C4-2B (cell line): Measurements from ENCODE around the gene ACADSB.
A peak's percentile ranks its signal among the peaks of the same experiment; 100 is the strongest.

Experiments used
- H3K27ac ChIP-seq: fragments of 450-650 bp; 2 replicates; pipeline ENCODE4 v1.5.1; 2017
- ZFX ChIP-seq: fragments of 450-650 bp; IDR thresholded peaks from 2 replicates; pipeline ENCODE4 v1.6.1; 2017
- TF ChIP-seq, protein P1 (sequence below): fragments of 450-650 bp; conservative IDR thresholded peaks from 2 replicates; pipeline ENCODE4 v1.5.1; 2017; ENCODE audit warnings: mild to moderate bottlenecking

Gene ACADSB

DNA sequence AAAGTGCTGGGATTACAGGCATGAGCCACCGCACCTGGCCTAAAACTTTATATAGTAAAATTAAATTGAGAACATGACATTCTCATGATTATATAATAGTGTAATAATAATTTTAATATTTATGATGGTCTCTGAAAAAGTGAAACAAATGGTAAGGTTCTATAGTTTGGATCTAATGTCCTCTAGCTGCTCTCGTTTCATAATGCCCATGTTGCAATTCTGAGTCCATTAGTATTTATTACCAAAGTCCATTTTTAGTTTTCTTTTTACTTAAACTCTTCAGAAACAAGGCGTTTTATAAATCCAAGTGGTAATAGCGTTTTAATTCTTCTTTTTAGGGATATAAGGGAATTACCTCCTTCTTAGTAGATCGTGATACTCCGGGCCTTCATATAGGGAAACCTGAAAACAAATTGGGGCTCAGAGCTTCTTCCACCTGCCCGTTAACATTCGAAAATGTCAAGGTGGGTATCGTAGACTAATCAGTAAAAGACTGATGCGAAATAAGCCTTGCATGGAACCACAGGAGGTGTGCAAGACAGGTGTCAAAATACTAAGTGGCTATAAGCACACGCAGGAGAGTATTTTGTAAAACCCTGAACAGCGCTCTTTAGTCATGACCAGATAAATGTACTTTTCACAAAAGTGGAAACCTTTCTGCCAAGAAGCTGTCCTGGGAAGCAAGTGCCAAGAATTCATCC is 34.1 kb downstream of the ACADSB start:
- TF ChIP-seq, protein P1, sequence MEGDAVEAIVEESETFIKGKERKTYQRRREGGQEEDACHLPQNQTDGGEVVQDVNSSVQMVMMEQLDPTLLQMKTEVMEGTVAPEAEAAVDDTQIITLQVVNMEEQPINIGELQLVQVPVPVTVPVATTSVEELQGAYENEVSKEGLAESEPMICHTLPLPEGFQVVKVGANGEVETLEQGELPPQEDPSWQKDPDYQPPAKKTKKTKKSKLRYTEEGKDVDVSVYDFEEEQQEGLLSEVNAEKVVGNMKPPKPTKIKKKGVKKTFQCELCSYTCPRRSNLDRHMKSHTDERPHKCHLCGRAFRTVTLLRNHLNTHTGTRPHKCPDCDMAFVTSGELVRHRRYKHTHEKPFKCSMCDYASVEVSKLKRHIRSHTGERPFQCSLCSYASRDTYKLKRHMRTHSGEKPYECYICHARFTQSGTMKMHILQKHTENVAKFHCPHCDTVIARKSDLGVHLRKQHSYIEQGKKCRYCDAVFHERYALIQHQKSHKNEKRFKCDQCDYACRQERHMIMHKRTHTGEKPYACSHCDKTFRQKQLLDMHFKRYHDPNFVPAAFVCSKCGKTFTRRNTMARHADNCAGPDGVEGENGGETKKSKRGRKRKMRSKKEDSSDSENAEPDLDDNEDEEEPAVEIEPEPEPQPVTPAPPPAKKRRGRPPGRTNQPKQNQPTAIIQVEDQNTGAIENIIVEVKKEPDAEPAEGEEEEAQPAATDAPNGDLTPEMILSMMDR = no peak
- TF ChIP-seq ZFX = no peak
- no peak overlapping the region for H3K27ac ChIP-seq

- TF ChIP-seq, protein P1 = peak; percentile 89
- no peak for TF ChIP-seq ZFX
- no peak overlapping the region for H3K27ac ChIP-seq
Measured at GRCh38 chr10:123043409-123043925, 34.7 kb downstream of the ACADSB start.

DNA sequence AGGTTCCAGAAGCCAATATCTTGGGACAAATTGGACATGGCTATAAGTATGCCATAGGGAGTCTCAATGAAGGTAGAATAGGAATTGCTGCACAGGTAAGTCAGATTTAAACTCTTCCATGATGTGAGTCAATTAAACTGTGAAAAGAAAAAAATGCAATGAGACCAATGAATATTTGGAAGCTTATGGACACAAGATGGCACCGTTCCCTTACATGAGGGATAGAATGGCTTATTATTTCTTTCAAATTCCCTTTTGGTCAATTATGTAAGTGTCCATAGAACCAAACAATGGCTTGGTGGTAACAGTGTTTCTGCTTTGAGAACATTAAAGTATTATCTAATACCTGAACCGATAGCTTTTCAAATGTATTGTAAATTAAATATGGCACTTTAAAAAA is 35.6 kb downstream of the ACADSB start:
- H3K27ac ChIP-seq = no peak overlapping the region
- no peak for TF ChIP-seq ZFX
- TF ChIP-seq, protein P1 = no peak; the same call in 1 of the 2 replicates

GRCh38 chr10:123045961-123046731 is 37.3 kb downstream of the ACADSB start:
- TF ChIP-seq, protein P1 = no peak
- TF ChIP-seq ZFX = no peak
- no peak overlapping the region for H3K27ac ChIP-seq

DNA sequence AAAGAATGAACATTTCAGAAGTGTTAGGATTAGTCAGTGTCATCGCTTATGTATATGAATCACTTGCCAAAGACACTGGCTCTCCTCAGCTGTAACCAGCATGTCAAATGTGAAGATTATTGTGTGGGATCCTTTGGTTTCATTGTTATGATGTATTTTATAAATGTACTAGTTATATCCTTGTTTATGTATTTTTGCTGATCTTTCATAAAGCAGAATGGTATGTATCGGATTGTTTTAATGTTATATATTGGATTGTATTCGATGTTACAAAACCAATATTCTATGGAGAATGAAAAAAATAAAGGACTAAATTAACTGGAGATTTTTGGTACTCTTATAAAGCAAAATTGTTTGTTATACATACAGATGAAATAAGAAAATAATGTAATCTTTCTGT is 49.2 kb downstream of the ACADSB start:
- no peak overlapping the region for H3K27ac ChIP-seq
- no peak for TF ChIP-seq ZFX
- TF ChIP-seq, protein P1 = no peak

- TF ChIP-seq, protein P1 = no peak
- no peak for TF ChIP-seq ZFX
- no peak overlapping the region for H3K27ac ChIP-seq
Measured at GRCh38 chr10:123061865-123062264, 53.1 kb downstream of the ACADSB start.

GRCh38 chr10:123062726-123063125 is 53.9 kb downstream of the ACADSB start:
- no peak overlapping the region for H3K27ac ChIP-seq
- no peak for TF ChIP-seq ZFX
- TF ChIP-seq, protein P1 = no peak
